Stimulated activated naive CD8-positive, alpha-beta T cell treated with anti-CD3 and anti-CD28 coated beads, Interleukin-15, Interleukin-2, amounts not matched to agents 100 ng/mL and 50 ng/mL, for 24 hours (primary cell): ENCODE data around the gene FAM171A1.

Experiments used
- H3K27ac Mint-ChIP-seq: one replicate; pipeline ENCODE4 v1.8.0; 2021; ENCODE audit warnings: mild to moderate bottlenecking, mixed read lengths
- H3K27me3 Mint-ChIP-seq: one replicate; pipeline ENCODE4 v1.8.0; 2021; ENCODE audit warnings: mixed read lengths
- H3K36me3 Mint-ChIP-seq: one replicate; pipeline ENCODE4 v1.8.0; 2021; ENCODE audit warnings: low read depth, mixed read lengths
- H3K4me1 Mint-ChIP-seq: one replicate; pipeline ENCODE4 v1.8.0; 2021; ENCODE audit warnings: low read depth, mixed read lengths
- H3K4me3 Mint-ChIP-seq: one replicate; pipeline ENCODE4 v1.8.0; 2021; ENCODE audit warnings: mild to moderate bottlenecking, mixed read lengths
- H3K9me3 Mint-ChIP-seq: one replicate; pipeline ENCODE4 v1.8.0; 2021; ENCODE audit warnings: mixed read lengths

Gene FAM171A1

DNA sequence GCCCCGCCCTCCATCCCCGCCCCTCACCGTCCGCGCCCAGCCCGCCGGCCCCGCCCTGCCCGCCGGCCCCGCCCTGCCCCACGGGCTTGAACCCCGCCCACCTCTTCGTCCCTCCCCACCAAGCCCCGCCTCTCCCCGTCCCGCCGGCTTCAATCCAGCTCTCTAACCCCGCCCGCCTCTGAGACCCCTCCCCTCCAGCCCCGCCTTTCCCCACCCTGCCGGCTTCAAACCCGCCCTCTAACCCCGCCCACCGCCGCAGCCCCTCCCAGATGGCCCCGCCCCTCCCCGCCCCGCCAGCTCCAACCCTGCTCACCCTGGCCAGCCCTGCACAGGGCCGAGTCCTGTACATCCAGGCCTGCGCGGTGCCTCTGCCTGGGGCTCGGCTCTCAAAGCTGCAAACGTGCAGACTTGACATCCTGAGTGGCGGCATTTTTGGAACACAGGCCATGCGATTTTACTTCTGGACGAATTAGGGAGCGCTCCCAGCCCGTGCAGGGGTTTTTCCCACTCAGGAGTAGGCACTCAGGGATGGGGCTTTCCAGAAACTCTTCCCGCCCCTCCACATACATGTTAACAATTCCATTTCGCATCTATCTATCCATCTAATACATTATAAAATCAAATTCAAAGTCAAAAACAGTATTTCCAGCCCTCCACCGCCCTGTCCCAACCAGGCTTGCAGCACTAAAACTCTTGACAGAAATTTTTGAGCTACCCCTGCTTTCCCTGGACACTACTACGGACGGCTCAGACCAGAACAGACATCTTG, 202.1 kb downstream of the FAM171A1 start:
- peaks cover 3% of the 10 kb centered on the region for H3K36me3 Mint-ChIP-seq
- H3K27me3 Mint-ChIP-seq, result no peaks in the 10 kb centered on the region
- H3K27ac Mint-ChIP-seq, result peak overlapping the region; percentile 49
- no peaks in the 10 kb centered on the region for H3K9me3 Mint-ChIP-seq
- peak overlapping the region; percentile 79 for H3K4me3 Mint-ChIP-seq
- peaks cover 48% of the 10 kb centered on the region for H3K4me1 Mint-ChIP-seq

- H3K27ac Mint-ChIP-seq, result peak within 1 kb of the TSS; percentile 96
- H3K36me3 Mint-ChIP-seq, result peaks cover 3% of the 10 kb centered on the region
- no peaks in the 10 kb centered on the region for H3K27me3 Mint-ChIP-seq
- peaks cover 54% of the 10 kb centered on the region for H3K4me1 Mint-ChIP-seq
- no peaks in the 10 kb centered on the region for H3K9me3 Mint-ChIP-seq
- peak within 1 kb of the TSS; percentile 94 for H3K4me3 Mint-ChIP-seq
Observed at GRCh38 chr10:15168291-15168785, 202.8 kb downstream of the FAM171A1 start, which contains the start of gene NMT2. NMT2 (minus strand) TSS chr10:15168693; CDS start chr10:15168612, 81 bp downstream.

DNA sequence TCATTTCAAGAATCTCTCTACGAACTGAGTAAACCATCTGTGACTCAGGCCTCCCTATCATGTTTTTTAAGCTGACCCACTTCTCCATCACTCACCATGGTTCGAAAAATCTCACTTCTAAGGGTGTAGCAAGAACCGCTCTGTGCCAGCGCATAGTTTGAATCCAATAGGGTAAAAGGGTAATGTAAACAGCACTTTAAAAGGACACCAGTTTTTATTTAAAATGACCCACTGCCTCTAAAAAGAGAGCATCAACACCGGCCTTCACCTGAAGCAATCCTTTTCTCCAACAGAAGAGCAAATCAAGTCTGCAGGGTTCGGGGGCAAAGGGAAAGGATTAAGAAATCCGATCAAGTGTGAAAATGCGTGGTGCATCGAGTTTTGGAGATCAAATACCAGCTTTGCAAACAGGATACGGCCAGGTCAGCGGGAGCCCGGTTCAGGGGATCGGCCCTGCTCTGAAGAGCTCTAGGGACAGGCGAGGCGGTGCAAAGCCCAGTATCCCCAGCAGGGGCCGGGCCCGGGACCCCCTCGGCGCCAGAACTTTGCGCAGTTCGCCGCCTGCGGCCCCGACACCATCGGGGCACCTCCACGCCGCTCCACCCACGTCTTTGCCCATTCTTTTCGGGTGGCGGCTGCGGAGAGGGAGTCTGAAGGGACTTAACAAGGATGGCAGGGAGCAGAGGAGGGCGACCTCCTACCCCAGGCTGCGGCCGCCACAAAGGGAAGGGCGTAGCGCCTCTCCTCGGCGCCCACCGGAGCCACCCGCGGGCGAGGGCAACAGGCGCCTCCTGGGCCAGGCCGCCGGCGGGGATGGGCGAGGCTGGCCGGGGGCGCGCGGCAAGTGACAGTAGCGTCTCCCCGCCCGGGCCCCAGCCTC, 203.4 kb downstream of the FAM171A1 start:
- Mint-ChIP-seq H3K36me3 (peaks cover 3% of the 10 kb centered on the region), H3K27me3 (no peaks in the 10 kb centered on the region), H3K27ac (peak overlapping the region; percentile 96), H3K4me1 (peaks cover 60% of the 10 kb centered on the region), H3K9me3 (no peaks in the 10 kb centered on the region), H3K4me3 (peak overlapping the region; percentile 94)

DNA sequence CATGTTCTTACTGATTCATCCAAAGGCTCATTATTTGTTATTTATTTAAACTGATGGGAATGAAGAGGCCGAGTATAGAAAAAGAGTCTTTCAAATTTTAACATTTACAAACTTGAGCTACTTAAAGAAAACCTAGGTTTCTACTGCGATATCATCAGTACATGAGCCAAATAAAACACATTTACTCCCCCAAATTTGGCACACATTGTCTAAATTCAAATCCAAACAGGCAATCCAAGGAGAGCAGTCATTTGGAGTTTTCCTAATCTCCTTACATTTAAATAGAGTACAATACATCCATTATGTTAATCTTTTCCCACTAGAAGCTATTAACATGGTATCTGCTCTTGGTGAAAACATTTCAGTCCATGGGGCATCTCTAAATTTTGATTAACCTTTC, 204.8 kb downstream of the FAM171A1 start:
- H3K36me3 Mint-ChIP-seq, result peaks cover 3% of the 10 kb centered on the region
- H3K27me3 Mint-ChIP-seq, result no peaks in the 10 kb centered on the region
- peak overlapping the region; percentile 94 for H3K4me3 Mint-ChIP-seq
- H3K9me3 Mint-ChIP-seq, result no peaks in the 10 kb centered on the region
- peaks cover 59% of the 10 kb centered on the region for H3K4me1 Mint-ChIP-seq
- H3K27ac Mint-ChIP-seq, result no peak overlapping the region

DNA sequence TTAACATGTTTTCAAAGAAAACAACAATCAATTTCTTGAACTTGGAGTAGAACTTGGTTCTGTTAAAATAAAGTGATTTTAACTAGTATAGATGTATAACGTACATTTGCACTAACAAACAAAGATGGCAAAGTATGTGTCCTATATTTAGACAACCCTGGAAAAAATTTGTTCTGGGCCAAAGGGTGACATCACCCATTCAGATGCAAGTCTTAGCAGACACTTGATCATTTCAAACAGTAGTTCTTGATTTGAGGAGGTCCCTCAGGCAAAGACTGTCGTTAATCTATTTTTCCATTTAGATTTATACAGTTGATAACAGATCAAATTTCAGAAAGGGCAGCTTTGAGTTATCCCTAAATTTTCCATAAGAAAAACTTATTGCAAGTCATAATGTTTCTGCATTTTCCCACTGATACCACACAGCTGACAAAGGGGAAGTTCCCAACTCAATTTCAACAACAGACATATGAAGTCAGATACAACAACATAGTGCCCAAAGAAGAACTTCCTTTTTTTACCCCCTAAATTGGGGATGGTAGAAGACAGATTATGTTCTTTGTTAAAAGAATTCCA, 207.7 kb downstream of the FAM171A1 start:
- peaks cover 39% of the 10 kb centered on the region for H3K4me1 Mint-ChIP-seq
- no peaks in the 10 kb centered on the region for H3K9me3 Mint-ChIP-seq
- H3K36me3 Mint-ChIP-seq, result peaks cover 3% of the 10 kb centered on the region
- peak overlapping the region; percentile 63 for H3K27ac Mint-ChIP-seq
- H3K27me3 Mint-ChIP-seq, result no peaks in the 10 kb centered on the region
- H3K4me3 Mint-ChIP-seq, result no peak overlapping the region
